Astrocyte of the spinal cord (primary cell): Measurements from ENCODE around the gene TMEM244.

Experiments
- DNase-seq: peaks from one replicate; pipeline ENCODE4 v3.0.0; 2011; ENCODE audit warnings: low read depth, low spot score
- H3K4me3 ChIP-seq: 2 replicates; pipeline ENCODE4 v1.5.1; 2011; ENCODE audit warnings: low read depth, mild to moderate bottlenecking, low read length, moderate library complexity
- CTCF ChIP-seq: IDR thresholded peaks from 2 replicates; pipeline ENCODE4 v1.5.1; 2012; ENCODE audit warnings: low read depth, mild to moderate bottlenecking, low read length, inconsistent platforms
- in situ Hi-C: cut with HindIII; loops from 2 replicates; pipeline ENCODE4 v1.10.0; 2017; ENCODE audit warnings: low sequenced_read_pairs

TMEM244 gene

GRCh38 chr6:129871221-129871620 lies 10.1 kb upstream of the TMEM244 start:
- in situ Hi-C loops = no loop called here
- no peak for TF ChIP-seq CTCF
- no peak overlapping the region for H3K4me3 ChIP-seq
- no peak for DNase-seq

GRCh38 chr6:129867403-129867802 lies 6.3 kb upstream of the TMEM244 start:
- DNase-seq = no peak
- in situ Hi-C loops = no loop called here
- H3K4me3 ChIP-seq = no peak overlapping the region
- no peak for TF ChIP-seq CTCF

GRCh38 chr6:129866688-129867087 lies 5.6 kb upstream of the TMEM244 start:
- TF ChIP-seq CTCF = no peak
- no peak overlapping the region for H3K4me3 ChIP-seq
- DNase-seq = no peak
- in situ Hi-C loops = no loop called here

- TF ChIP-seq CTCF = no peak
Measured at GRCh38 chr6:129866256-129866655, 5.1 kb upstream of the TMEM244 start.

GRCh38 chr6:129865013-129865412 lies 3.9 kb upstream of the TMEM244 start:
- in situ Hi-C loops = no loop called here
- H3K4me3 ChIP-seq = no peak overlapping the region
- no peak for DNase-seq
- no peak for TF ChIP-seq CTCF

More at GRCh38 chr6:129866256-129866655, 5.1 kb upstream of the TMEM244 start:
- DNase-seq = no peak
- H3K4me3 ChIP-seq = no peak overlapping the region
- in situ Hi-C loops = no loop called here

GRCh38 chr6:129863664-129864063 lies 2.5 kb upstream of the TMEM244 start:
- DNase-seq = peak; percentile 59
- no peak overlapping the region for H3K4me3 ChIP-seq
- in situ Hi-C loops = no loop called here
- no peak for TF ChIP-seq CTCF

GRCh38 chr6:129859524-129859923 lies 1.6 kb downstream of the TMEM244 start:
- no peak for TF ChIP-seq CTCF
- in situ Hi-C loops = no loop called here
- no peak overlapping the region for H3K4me3 ChIP-seq
- peak; percentile 56 for DNase-seq
